GM18499 (cell line): ENCODE data around the gene GALR2.

Experiments used
- ATAC-seq: cut with Tn5 transposase; IDR thresholded peaks from one replicate; pipeline ENCODE4 v1.9.1; 2021; ENCODE audit warnings: moderate number of reproducible peaks; ENCODE audit not compliant: insufficient read depth, unreplicated experiment

The GALR2 gene

DNA sequence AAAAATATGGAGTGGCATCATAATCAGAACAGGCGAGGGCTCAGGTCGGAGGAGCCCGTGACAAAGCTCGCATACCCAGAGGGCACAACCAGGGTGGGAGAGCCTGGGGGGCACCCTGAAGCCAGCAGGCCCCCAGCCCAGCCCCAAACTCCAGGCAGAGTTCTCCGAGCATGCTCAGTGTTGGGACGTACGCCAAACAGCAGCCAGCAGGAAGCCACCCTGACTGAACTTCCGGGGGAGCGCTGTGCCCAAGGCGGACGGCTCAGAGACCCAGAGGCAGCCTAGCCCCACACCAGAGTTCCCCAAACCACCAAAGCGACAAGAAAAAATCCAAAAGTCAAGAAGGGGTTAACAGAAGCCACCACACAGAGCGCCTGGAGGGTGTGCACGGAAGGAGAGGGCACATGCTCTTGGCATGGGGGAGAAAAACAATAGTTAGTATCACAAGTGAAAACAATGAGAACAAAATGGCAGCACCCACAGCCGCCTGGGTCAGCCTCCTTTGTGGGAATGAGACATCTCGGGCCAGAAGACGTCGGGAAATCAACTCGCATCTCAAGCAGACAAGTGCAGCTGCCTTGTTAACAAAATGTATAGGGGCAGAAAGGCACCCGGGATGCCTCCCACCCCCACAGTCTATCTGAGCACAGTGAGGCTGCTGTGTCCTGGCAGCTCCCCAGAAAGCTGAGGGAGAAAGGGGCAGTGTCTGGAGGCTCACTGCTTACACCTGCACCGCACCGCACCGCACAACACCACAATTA is 17.1 kb downstream of the GALR2 start:
- ATAC-seq, result no peak

- no peak for ATAC-seq
Measured at GRCh38 chr17:76092526-76093413, 18.2 kb downstream of the GALR2 start.

GRCh38 chr17:76094046-76094445 is 19.5 kb downstream of the GALR2 start:
- no peak for ATAC-seq

DNA sequence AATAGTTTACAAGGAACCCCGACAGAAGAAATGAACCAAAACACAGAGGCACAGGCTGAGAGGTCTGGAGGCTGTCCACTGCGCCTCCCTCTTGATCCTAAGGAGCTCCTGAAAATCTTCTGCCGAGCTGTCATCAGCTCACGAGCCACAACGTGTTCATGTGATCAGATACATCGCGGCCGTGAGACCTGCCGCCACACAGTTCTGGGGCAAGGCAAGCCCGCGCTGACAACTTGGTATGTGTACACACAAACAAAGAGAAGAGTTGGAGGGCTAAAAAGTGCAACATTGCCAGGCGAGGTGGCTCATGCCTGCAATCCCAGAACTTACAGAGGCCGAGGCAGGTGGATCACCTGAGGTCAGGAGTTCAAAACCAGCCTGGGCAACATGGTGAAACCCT is 21.4 kb downstream of the GALR2 start:
- no peak for ATAC-seq

- ATAC-seq, result no peak
Measured at GRCh38 chr17:76097716-76098295, 23.2 kb downstream of the GALR2 start.

DNA sequence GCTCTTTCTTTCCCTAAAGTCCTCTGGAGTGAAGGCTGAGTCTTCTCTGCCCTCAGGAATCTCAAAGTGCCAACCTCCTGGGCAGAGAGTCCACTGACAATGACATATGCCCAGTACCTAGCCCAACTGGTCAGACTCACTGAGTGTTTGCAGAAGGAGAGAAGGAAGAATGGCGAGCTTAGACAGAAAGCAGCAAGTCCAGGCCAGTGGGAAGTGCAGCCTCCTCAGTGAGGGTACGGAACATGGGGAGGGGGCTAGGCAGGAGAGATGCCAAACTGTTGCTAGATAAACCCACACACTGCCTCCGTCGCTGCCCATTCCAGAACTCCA is 28.3 kb downstream of the GALR2 start:
- no peak for ATAC-seq

GRCh38 chr17:76103274-76104139 is 28.9 kb downstream of the GALR2 start, which contains the start of gene EXOC7:
Gene EXOC7 (minus strand): TSS chr17:76103787. CDS start chr17:76103692, 95 bp downstream.
- no peak for ATAC-seq

- no peak for ATAC-seq
Measured at GRCh38 chr17:76104140-76104895, 29.7 kb downstream of the GALR2 start.

DNA sequence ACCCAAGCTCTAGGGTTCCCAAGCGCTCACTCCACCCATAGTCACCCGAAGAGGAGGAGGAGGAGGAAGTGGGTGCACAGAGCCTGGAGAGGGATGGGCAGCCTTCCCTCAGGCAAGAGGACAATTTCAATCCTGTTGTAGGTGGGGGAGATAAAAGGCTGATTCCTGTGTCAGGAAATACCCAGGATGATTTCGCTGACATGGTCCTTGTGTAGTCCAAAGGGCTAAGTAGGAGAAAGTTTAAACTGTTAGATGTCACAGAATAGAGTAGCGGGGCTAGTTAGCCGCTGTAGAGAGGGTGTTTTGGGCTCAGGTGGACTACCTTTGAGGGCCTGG is 30.3 kb downstream of the GALR2 start:
- ATAC-seq, result no peak

- no peak for ATAC-seq
Measured at GRCh38 chr17:76106703-76107102, 32.1 kb downstream of the GALR2 start.

GRCh38 chr17:76107509-76107908 is 32.9 kb downstream of the GALR2 start:
- no peak for ATAC-seq

GRCh38 chr17:76111956-76112355 is 37.4 kb downstream of the GALR2 start:
- ATAC-seq, result no peak

- ATAC-seq, result no peak
Measured at GRCh38 chr17:76115138-76115754, 40.7 kb downstream of the GALR2 start.

GRCh38 chr17:76119409-76120371 is 45.1 kb downstream of the GALR2 start:
- ATAC-seq, result no peak

DNA sequence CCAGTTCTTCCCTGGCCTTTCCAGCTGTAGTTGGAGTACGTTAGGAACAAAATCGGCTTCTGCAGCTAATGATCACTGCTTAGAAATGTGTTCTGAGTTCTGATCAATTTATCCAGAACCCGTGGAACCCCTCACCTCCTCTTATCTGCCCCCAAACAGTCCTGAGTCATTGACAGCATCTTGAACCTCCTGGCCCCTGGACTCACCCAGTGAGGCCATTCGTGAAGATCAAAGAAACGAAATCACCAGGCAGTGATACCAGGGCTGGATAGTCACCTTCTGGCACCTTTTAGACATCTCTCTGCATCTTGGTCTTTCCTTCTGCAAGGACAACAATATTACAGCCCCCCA is 46.1 kb downstream of the GALR2 start:
- no peak for ATAC-seq

- no peak for ATAC-seq
Measured at GRCh38 chr17:76121932-76122430, 47.4 kb downstream of the GALR2 start.

- ATAC-seq, result no peak
Measured at GRCh38 chr17:76122431-76123190, 48.0 kb downstream of the GALR2 start.

GRCh38 chr17:76123191-76123499 is 48.6 kb downstream of the GALR2 start:
- ATAC-seq, result no peak
